Measurements from ENCODE around the gene PIGP.
"Not testable (repeated sequence)": the region's sequence is repeated elsewhere in the genome, so short reads cannot be mapped to it uniquely, and the experiment has no call there.

PIGP gene

DNA sequence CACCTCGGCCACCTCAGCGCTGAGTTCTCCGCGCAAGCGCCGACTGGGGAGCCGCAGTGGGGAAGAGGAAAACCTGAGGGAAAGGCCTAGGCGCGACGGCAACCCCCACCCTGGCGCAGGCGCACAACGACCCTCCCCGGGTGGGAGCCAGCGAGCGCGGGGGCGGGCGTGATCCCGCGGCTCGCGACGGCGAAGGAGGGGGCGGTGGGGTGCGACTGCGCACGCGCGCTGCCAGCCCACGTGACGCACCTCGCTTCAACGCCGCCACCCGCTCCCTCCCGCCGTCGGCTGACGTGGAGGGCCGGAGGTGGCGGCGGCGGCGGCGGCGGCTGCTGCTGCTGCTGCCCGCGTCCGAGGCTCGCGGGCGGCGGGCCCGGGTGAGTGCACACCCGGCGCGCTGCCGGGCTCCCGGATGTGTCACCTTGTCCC, at the start of gene PIGP, which contains the start of gene TTC3:
TSS of gene PIGP (minus strand) at position 84 of the 429 bp plus-strand sequence. CDS start 556 bp downstream, outside the sequence.
TSS of gene TTC3 (plus strand) at position 267 of the 429 bp plus-strand sequence. CDS start 14,004 bp downstream, outside the sequence.
- DNase-seq (ENCODE audit: low read depth in 2 of 3, low spot score in 1 of 3) = peak; percentile 92 to 95 (median 94)

DNA sequence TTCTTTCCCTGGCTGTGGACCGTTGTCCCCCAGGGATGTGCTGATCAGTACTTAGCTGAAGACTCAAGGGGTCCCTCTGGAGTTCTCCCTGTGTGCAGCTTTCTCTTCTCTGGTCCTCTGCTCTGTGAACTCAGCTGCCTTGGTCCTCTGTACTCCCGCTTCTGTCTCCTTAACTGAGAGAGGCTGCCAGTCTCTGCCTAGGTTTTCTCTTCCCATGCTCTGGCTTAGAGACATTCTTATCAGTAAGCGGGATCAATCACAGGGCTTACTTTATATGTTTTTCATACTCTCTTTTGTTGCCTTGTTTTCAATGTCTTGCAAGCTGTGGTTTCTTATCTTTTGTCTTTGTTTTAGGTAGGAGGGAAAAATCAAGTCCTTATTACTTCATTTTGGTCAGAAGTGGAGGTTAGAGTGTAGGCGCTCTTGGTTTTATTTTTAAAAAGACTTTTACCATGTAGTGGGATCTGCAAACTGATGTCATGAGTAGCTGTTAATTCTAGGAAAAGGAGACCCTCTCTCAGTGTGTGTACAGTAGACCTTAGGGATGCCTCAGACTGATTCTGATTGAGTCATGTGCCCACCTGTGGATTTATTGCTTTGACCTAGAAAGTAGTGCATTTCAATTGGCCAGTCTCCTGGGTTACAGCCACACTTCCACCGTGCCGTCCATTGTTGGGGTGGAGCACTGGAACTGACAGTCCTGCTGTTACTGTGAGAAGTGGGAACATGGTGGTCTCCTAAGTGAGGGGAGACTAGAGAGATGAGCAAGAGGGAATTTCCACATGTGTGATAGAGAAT, 46.7 kb upstream of the PIGP start:
- no peak for DNase-seq (ENCODE audit: low read depth in 2 of 3, low spot score in 1 of 3)

- no peak for DNase-seq (ENCODE audit: low read depth in 2 of 3, low spot score in 1 of 3)
Measured at GRCh38 chr21:37118187-37118826, 45.4 kb upstream of the PIGP start.

DNA sequence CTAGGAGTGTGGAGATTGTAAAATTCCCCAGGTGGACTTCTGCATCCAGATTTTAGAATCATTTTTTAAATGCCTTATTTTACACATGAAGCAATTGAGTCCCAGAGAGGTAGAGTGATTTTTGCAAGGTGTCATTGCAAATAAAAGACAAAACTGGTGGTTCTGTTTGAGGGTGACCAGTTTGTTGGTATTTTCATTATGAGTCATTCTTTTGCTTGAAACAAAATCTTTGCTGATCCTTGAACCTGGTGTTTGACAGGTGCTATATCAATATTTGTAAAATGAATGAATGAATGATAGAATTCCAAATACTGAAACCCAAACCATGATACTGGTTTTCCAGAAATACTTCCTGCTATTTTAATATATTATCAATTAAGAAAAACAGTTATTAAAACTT, 44.3 kb upstream of the PIGP start:
- DNase-seq (ENCODE audit: low read depth in 2 of 3, low spot score in 1 of 3) = no peak

- not testable (repeated sequence) for DNase-seq (ENCODE audit: low read depth in 2 of 3, low spot score in 1 of 3)
Measured at GRCh38 chr21:37116459-37116858, 43.6 kb upstream of the PIGP start.

GRCh38 chr21:37114301-37114700, 41.4 kb upstream of the PIGP start:
- not testable (repeated sequence) for DNase-seq (ENCODE audit: low read depth in 2 of 3, low spot score in 1 of 3)

DNA sequence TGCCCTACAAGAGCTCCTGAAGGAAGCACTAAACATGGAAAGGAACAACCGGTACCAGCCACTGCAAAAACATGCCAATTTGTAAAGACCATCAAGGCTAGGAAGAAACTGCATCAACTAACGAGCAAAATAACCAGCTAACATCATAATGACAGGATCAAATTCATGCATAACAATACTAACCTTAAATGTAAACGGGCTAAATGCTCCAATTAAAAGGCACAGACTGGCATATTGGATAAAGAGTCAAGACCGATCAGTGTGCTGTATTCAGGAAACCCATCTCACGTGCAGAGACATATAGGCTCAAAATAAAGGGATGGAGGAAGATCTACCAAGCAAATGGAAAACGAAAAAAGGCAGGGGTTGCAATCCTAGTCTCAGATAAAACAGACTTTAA, 38.2 kb upstream of the PIGP start:
- not testable (repeated sequence) for DNase-seq (ENCODE audit: low read depth in 2 of 3, low spot score in 1 of 3)

DNA sequence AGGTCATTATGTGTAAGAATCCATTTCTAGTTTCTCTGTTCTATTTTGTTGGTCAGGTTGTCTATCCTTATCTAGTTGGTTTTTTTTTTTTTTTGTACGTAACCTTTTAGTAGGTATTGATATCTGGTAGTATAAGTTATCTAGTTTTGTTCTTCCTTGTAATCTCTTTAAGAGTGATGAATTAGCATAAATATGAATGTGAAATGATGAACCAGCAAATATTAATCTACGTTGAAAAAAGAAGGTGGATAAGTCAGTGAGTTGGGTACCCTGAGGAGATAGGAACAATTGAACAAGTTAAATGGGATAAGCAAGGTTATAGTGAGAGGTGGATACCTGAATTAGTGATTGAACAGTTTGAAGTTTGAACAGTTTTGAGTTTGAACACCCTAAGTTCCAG, 34.1 kb upstream of the PIGP start:
- DNase-seq (ENCODE audit: low read depth in 2 of 3, low spot score in 1 of 3) = no peak

DNA sequence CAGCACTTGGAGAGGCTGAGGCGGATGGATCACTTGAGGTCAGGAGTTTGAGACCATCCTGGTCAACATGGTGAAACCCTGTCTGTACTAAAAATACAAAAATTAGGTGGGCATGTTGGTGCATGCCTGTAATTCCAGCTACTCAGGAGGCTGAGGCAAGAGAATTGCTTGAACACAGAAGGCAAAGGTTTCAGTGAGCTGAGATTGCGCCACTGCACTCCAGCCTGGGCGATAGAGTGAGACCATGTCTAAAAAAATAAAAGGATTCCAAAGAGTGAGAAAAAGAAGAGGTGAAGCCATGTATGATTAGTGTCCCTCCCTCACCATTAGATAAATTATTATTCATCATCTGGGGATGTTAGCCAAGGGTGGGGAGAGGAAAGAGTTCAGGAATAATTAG, 29.9 kb upstream of the PIGP start:
- DNase-seq (ENCODE audit: low read depth in 2 of 3, low spot score in 1 of 3) = not testable (repeated sequence)

DNA sequence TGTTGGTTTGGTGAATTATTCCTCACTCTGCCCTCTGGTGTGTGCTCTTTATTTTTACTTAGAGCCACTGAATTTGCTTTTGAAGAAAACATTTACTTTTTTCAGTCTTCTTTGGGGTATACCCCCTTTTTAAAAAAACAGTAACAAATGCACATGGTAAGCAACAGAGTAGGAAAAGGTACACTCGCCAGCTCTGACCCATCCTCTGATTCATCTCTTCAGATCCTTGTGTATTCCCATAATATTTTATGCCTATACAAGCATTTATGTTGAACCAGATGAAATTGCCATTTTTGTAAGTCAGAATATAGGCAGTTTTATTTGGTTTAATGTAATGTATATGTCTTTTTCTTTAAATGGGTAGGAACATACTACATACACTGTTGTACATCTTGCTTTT, 28.5 kb upstream of the PIGP start:
- DNase-seq (ENCODE audit: low read depth in 2 of 3, low spot score in 1 of 3) = no peak

DNA sequence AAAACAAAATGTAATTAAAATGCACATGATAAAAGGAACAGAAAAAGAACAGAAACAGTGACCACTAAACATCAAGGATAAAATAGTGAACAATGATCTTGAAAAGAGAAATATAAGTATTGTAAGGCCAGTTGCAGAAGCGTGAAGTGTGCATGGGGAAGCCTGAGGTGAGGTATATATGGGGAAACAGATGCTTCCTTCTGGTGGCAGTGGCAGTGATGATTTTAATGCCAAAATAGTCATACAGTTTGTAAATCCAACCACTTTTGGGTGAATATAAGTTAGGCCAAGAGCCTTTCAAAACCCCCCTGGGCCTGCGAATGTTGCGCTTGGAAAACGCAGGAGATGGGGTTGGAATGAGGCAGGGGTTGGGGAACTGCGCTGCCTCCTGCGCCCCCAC, 27.4 kb upstream of the PIGP start:
- no peak for DNase-seq (ENCODE audit: low read depth in 2 of 3, low spot score in 1 of 3)

GRCh38 chr21:37098751-37099150, 25.9 kb upstream of the PIGP start:
- DNase-seq (ENCODE audit: low read depth in 2 of 3, low spot score in 1 of 3) = no peak

DNA sequence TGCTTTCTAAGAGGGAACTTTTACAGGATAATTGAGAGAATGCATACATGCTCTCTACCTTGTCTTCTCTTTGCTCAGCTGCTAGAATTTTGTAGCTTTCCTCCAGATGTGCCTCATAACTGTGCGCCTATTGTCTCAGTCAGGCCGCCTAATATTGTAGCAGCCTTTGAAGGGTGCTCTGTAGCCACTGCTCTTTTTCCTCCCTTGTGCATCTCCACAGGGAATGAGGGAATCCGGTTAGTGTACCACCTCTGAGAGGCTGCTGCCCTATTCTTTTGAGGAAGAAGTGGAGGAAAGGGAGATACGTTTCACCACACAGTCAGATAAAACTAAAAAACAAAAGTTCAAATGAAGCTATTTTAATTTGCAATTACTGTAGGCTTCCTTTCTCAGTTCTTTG, 22.9 kb upstream of the PIGP start:
- no peak for DNase-seq (ENCODE audit: low read depth in 2 of 3, low spot score in 1 of 3)

DNA sequence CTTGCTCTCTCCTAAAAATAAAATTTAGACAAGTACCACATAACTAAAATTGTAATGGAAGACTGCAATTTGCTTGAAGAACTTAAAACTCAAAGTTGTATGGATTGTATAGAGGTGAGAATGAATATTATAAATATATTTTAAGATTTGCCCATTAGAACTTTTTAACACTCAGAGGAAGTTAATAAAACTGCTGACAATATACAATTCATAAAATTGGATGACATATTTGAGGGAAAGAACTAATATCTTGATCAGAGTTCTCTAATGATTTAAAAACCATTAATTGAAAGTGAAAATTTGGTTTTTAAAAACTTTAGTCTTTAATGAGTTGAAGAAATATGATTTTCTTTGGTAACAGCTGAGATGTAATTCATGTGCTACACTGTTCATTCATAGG, 21.1 kb upstream of the PIGP start:
- no peak for DNase-seq (ENCODE audit: low read depth in 2 of 3, low spot score in 1 of 3)

DNA sequence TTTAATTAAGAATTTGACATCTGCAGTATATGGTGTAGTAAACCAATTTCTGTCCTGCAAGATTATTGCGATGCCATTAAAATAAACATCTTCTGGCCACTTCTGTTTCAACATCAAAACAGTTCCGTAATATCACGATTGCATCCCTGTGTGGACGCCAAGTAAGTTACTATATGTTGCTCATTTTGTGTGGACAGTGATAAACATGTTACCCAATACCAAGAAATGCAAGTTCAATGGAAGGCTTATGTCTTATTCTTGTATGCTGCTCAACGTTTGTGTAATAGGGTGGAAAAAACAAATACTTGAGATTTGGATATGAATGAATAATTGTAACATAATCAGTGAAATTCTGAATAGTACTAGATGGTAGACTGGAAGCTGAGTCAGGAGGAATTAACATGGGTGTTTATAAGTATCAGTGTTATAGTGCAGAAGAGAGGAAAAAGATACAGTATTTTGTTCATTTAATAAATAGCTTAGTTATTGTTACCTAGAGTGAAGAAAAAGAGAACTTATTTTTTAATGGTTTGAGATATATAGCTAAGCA, 15.4 kb upstream of the PIGP start:
- no peak for DNase-seq (ENCODE audit: low read depth in 2 of 3, low spot score in 1 of 3)

GRCh38 chr21:37087188-37087587, 14.3 kb upstream of the PIGP start:
- DNase-seq (ENCODE audit: low read depth in 2 of 3, low spot score in 1 of 3) = no peak

- no peak for DNase-seq (ENCODE audit: low read depth in 2 of 3, low spot score in 1 of 3)
Measured at GRCh38 chr21:37085726-37086125, 12.9 kb upstream of the PIGP start.

- DNase-seq (ENCODE audit: low read depth in 2 of 3, low spot score in 1 of 3) = no peak
Measured at GRCh38 chr21:37082856-37083528, 10.1 kb upstream of the PIGP start.

DNA sequence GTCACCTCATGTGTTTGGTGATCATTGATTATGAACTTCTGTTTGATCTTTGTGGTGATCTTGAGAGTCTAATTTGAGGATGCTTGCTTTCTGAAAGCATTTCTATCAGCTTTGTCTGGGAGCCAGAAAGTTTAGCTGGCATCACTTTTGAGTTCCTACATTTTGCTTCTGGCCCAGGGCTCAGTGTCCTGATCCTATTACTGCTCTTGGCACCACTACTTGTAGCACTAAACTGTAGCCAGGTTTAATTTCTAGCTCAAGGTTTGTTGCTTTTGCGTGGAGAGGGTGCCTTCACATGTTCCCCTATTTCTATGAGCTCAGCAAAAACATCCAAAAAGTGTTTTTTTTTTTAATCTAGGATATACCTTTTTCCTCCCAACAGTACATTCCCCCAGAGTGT, 9.5 kb upstream of the PIGP start:
- no peak for DNase-seq (ENCODE audit: low read depth in 2 of 3, low spot score in 1 of 3)

- no peak for DNase-seq (ENCODE audit: low read depth in 2 of 3, low spot score in 1 of 3)
Measured at GRCh38 chr21:37079211-37079824, 6.4 kb upstream of the PIGP start.

- DNase-seq (ENCODE audit: low read depth in 2 of 3, low spot score in 1 of 3) = no peak
Measured at GRCh38 chr21:37077403-37077802, 4.5 kb upstream of the PIGP start.

Data from stimulated activated CD4-positive, alpha-beta T cell treated with anti-CD3 and anti-CD28 coated beads, Interleukin-12 subunit alpha, Interleukin-12 subunit beta, amount 100 ng/mL, for 48 hours (primary cell).